Activated gamma-delta T cell (primary cell): ENCODE data around the gene FOSL1.
"Not testable (repeated sequence)": the region's sequence is repeated elsewhere in the genome, so short reads cannot be mapped to it uniquely, and the experiment has no call there.

Experiments used
- DNase-seq: peaks from one replicate; lab custom pipeline; 2025; lab: John Stamatoyannopoulos, UW

FOSL1 gene

DNA sequence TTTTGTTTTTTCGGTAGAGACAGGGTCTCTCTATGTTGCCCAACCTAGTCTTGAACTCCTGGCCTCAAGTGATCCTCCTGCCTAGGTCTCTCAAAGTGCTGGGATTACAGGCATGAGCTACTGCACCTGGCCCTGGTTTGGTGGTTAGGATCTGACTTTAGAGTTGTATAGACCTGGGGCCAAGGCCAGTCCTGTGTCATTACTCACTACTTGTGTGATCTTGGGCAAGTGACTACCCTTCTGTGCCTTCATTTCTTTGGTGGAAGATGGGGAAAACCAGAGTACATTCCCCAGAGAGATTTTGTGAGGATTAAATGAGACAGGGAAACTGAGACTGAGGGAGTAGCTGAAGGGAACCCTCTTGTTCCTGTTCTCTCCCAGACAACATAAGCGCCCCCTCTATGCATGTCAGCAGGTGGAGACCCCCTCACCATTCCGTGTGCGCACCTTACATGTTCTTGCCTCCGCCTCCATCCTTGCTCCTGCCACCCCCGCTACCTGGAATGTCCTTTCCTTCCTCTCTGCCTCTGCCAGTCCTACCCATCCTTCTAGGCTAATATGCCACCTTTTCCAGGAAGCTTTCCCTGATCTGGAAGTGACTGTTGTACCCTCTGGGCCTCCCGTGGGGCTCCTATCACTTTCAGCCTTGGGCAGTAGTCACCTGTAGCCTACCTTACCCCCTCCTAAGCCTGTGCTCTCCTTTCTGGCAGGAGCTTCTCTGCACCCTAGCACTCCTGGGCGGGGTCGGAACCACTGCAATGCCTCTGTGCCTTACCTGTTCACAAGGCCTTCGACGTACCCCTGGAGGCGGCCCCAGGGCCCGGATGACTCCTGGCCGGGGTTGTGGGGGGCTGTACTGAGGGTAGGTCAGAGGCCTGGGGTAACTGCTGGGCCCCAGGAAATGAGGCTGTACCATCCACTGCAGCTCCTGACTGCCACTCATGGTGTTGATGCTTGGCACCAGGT is 3.9 kb downstream of the FOSL1 start:
- DNase-seq: no peak

DNA sequence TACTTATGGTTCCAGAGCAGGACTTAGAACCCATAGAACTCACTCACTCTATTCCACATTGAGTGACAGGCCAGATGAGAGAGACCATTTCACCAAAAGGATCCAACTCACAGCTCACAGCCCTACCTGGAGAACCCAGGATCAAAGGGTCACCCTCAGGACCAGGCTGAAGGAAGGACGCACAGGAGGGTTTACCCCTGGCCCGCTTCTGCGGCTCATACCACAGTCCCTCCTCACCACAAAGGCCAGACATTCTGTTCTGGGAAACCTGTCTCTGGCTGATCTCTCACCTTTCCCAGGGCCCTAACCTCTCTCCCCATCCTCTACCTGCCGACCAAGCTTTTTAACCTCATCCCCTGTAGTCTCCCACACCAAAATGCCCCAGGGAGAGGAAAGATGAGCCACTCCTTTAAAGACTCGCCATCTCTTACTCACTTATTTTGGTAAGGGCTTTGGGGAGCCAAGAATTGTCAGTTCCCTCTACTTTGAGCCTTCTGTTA is 4.7 kb downstream of the FOSL1 start:
- DNase-seq: no peak

DNA sequence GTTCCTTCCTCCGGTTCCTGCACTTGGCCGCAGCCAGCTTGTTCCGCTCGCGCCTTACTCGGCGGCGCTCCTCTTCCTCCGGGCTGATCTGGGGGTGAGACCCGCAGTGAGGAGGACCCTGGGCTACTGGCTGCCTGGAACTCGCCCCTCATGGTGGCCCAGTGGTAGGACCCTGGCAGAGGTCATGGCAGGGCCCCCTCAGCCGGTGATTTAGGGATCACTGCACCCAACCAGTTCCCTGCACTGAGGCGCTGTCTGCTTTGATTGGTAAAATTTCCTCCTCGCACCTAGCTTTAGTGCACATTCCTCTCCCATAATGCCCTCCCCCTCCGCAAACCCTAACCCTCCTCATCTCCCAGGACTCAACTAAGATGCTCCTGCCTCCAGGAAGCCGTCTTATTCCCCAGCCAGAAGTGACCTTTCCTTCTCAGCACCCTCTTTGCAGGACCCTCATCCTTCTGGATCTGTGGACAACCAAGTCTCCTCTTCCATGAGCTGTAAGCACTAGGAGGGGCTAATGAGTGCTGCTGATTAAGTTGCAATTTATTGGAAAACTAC is 6.1 kb downstream of the FOSL1 start:
- no peak for DNase-seq

DNA sequence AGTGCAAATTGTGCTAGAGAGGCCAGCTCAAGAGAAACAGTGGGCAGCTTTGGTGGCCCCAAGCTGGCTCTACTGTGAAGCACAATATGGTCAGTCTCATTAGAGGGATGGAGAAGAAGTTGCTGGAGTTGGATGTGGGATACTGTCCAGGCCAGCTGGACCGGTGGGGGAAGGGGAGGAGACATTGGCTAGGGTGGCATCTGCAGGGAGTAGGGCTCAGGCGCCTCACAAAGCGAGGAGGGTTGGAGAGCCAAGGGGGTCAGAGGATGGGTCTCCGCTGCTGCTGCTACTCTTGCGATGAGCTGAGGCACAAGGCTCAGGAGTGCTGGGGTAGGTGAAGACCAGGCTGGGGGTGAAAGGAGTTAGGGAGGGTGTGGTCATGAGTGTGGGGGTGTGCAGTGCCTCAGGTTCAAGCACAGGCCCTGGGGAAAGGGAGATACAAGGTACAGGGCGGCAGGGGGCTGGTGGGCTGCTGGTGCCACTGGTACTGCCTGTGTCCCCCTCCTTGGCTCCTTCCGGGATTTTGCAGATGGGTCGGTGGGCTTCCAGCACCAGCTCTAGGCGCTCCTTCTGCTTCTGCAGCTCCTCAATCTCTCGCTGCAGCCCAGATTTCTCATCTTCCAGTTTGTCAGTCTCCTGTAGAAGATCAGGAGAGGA is 7.4 kb downstream of the FOSL1 start:
- no peak for DNase-seq

DNA sequence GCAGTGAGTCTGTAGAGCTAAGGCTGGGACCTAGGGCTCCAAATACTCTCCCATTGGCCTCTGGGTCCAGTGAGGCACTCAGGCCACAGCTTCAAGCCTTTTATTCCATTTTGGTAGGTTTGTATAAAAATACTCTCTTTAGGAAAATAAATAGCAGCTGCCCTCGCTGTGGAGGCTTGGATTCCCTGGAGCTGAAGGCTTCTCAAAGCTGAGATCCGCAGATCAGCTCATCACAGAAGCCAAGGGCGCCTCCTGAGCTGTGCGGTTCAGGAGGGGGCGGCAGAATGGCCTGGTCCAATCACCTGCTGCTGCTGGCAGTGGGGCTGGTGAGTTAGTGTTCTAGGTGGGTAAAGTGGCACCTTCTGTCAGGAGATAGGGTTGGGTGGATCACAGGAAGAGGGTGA is 8.0 kb downstream of the FOSL1 start:
- DNase-seq: not testable (repeated sequence)

DNA sequence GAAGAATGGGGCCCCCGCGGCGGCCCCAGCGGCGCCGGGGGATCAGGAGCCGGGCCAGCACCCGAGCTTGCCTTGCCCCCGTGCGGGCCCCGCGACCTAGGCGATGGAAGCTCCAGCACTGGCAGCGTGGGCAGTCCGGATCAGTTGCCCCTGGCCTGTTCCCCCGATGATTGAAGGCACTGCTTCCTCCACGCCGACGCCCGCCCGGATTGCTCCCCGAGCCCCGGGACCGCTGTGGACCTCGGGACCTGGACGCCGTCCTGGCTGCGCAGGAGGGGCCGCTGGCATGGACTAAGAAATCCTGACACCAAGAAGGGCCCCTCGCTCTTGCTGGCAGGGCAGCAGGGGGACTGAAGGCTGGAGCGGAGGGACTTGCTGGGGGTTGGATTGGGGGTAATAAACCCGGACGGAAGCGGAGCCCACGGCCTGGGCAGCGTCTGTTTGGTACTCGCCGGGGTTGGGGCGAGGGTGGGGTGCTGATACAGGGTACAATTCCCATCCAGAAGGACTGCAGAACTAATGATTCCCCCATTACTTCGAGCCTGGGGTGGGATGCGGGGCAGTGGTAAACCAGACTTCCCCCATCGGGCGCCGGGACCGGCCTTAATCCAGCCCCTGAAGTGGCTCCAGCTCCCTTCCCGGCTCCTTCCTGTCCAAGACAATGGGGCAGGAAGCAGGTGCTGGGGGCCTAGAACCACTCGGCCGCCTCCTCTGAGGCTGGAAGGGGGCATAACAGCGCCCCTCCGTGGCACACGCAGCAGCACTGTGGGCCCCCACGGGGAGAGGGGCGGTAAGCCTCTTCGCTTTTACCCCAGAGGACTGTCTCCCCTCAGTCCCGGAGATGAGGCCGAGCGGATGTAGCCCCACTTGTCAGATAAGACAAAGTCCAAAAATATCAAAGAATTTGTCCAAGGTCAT is 8.7 kb downstream of the FOSL1 start:
- no peak for DNase-seq

DNA sequence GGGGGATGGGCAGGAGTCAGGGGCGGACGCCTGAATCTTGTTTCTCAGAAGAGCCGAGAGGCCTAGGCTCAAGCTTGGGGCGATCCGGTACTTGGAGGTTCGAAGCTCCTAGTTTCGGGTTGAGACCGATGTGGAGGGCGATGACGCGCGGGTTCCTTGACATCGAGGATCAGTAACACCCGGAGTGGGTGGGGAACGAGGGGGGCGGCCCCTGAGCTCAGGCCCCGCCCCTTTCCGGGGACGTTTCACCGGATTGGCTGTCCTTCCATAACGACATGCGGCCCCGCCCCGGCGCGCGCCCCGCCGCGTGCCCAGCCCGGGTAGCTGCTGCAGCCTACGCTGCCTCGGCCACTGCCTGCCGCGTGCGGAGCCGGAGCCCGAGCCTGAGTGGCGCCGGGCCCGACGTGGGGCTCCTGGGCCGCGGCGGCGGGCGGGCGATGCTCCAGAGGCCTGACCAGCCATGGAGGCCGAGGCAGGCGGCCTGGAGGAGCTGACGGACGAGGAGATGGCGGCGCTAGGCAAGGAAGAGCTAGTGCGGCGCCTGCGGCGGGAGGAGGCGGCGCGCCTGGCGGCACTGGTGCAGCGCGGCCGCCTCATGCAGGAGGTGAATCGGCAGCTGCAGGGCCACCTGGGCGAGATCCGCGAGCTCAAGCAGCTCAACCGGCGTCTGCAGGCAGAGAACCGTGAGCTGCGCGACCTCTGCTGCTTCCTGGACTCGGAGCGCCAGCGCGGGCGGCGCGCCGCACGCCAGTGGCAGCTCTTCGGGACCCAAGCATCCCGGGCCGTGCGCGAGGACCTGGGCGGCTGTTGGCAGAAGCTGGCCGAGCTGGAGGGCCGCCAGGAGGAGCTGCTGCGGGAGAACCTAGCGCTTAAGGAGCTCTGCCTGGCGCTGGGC is 9.6 kb downstream of the FOSL1 start, which contains the start of gene CCDC85B:
TSS of gene CCDC85B (plus strand) at position 350 of the 895 bp plus-strand sequence. CDS start at position 461, 111 bp downstream.
- peak; percentile 94 for DNase-seq

DNA sequence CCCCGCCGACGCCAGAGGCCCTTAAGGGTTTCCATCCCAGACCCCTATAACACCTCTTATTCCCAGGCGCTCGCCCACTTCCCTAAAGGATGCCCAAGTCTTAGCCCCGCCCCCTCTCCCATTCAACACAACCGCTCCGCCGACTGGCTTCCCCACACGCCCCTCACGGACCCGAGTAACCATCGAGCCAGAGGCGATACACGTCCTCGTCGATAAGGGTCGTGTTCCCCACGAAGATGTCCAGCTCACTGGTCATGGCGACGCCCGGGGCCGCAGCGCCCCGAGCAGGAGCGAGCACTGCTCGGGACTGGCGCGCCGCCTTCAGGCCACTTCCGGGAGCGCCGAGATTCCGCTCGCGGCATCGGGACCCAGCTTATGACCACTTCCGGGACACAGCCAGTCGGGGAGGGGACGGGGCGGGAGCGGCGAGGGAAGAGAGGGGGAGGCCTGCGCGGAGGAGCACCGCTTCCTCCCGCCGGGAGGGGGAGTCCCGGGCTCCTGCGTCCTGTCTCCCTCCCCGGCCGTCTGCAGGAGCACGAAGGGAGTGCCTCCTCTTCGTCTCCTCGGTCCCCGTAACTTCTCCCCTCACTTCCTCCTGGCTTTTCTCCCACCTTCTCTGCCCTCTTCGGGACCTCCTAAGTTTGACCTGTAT is 11.9 kb downstream of the FOSL1 start, which contains the start of gene FIBP:
TSS of gene FIBP (minus strand) at position 309 of the 652 bp plus-strand sequence. CDS start at position 256, 53 bp downstream.
- DNase-seq: peak; percentile 93

DNA sequence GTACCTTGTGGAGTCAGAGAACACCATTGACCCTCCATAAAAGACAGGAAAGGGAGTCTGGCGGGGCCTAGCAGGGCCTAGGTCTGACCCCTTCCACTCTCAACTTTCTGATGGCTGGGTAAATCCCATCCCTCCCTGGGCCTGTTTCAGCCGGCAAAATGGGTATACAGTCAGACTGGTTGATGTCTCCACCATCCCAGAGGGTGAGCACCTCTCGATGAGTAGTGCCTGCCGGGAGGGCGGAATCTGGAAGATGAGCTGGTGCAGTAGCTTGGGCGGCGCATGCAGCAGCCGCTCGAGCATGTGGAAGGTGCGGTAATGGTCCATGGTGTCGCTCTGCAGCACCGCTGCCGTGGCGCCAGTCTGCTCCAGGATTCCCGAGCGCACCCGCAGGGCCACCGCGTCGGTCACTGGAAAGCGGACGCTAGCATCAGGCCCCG is 12.4 kb downstream of the FOSL1 start:
- DNase-seq: no peak

DNA sequence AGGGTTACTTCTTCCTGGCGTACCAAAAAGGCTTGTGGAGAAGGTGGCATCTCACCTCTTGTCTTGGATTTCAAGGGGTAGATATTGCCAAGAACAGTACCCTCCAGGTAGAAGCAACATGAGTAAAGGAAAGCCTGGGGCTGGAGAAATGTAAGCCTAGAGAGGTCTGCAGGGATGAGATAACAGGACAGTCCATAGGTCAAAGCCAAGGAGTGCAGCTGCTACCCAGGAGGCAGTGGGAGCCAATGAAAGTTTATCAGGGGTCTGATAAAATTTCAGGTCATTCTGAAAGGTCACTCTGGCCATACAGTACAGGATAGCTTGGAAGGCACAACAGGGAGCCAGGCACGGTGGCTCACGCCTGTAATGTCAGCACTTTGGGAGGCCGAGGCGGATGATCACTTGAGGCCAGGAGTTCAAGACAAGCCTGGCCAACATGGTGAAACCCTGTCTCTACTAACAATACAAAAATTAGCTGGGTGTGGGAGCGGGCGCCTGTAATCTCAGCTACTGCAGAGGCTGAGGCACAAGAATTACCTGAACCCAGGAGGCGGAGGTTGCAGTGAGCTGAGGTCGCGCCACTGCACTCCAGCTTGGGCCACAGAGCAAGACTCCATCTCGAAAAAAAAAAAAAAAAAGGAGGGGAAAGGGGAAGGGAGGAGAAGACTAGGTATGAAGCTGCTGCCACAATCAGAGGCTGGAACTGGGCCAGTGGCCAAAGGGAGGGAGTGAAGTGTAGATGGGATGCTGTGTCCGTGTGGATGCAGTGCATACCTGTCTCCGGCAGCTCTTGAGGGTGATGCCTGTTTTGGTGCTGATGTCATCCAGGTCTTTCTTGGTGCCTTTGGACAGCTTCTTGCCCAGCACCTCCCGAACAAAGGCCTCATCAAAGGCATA is 13.1 kb downstream of the FOSL1 start:
- no peak for DNase-seq

DNA sequence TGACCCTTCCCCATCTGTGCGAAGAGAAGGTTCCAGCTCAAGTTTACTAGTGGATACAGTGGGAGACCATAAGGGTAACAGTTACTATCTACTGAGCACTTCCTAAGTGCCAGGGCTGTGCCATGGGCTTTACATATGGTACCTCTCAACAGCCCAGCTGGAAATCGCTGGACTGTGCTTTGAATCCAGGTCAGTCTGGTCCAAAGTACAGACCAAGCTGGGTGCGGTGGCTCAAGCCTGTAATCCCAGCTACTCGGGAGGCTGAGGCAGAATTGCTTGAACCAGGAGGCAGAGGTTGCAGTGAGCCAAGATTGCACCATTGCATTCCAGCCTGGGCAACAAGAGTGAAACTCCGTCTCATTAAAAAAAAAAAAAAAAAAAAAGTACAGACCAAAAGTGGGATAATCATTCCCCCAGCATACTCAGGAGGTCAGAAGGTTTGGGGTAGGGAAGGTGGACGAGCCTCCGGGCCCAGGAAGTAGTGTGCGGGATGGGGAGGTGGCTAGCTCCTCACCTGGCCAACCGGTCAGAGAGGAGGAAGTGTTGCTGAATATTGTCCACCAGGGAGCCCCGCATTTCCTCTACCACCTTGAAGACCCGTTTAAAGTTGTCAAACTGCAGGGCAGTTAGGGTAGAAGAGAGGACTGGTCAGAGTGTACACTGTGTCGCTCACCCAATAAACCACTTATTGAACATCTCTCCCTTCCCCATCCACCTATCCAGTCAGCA is 14.2 kb downstream of the FOSL1 start:
- DNase-seq: no peak

DNA sequence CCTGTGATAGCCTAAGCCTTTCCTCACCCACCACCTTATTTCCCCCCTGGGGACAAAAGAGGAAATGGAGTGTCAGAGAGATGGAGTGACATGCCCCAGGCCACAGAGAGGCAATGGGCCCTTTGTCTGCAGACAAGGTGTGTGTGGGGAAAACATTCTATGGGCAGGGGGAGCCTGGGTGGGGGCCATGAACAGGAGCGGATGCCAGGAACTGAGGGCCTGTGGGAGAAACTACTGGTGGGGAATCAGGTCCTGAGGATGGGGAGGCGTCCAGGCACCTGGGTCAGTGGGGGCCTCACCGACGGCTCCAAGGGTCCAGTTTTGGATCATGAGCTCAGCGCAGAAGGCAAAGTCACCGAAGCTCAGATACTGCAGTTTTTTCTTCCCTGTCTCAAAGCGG is 15.0 kb downstream of the FOSL1 start:
- no peak for DNase-seq

DNA sequence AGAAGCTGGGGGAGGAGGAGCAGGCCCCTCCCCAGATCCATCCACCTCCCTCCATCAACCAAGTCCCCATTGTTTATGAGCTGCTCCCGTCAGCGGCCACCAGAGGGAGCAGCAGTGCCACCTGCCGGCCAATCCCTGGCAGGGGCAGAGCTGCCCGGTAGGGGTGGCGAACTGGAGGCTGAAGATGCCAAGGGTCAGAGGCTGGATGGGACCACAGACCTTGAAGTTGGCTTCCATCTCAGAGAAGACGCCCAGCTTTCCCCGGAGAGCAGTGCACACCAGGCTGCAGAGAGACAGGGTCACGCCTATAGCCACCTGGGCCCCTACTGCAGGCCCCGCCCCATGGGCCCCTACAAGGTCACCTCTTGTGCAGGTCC is 15.5 kb downstream of the FOSL1 start:
- peak; percentile 51 for DNase-seq

DNA sequence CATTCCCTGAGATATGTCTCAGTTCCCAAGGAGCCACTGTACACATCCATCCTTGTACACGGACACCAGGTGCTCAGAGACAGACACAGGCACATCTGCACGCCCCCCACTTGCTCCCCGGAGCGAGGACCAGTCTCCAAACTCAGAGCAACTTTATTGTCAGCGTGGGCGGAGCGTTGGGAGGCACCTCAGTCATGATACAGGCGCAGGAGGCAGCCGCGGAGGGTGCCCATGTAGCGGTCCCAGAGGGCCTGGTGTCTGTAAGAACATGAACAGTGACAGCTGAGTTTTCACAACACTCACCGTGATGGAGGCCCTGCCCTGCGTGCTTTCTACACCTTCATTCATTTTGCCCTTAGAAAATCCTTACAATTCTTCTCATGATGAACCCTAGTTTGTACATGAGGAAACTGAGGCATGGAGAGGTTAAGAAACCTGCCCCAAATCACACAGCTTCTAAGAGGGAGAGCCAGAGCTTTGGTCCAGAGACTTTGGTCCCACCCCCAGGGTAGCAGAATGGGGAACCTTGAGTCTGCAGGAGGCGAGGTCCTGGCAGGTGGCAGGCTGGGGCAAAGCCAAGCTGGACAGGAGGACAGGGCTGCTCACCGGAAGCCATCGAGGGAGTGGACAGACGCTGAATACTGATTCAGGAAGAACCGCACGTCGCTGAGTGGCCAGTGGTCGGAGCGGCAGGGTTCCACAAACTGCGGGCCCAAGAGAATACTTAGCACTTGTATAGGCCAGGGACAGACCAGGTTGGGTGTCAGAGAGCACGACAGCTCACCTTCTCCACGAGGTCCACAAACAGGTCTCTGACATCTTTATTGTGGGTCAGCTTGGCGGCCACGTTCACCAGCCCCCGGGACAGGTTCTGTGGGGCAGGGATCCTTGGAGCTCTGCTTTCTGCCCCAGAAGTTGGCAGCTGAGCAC is 16.1 kb downstream of the FOSL1 start:
- DNase-seq: no peak

DNA sequence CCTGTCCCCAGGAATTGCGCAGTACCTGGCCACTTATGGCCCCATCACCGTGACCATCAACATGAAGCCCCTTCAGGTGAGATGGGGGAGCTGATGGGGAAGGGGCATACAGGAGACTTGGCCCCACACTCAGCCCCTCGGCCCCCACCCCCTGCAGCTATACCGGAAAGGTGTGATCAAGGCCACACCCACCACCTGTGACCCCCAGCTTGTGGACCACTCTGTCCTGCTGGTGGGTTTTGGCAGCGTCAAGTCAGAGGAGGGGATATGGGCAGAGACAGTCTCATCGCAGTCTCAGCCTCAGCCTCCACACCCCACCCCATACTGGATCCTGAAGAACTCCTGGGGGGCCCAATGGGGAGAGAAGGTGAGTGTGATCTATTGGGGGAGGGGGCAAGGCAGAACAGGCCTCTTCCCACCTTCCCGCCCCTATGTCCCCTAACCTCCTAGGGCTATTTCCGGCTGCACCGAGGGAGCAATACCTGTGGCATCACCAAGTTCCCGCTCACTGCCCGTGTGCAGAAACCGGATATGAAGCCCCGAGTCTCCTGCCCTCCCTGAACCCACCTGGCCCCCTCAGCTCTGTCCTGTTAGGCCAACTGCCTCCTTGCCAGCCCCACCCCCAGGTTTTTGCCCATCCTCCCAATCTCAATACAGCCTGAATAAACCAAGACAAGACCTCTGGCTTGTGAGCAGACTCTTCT is 17.0 kb downstream of the FOSL1 start:
- DNase-seq: no peak
